CD4-positive, alpha-beta memory T cell (primary cell): ENCODE measurements around the gene TTYH2. TPM values are rescaled to one million over a fixed set of nuclear protein-coding genes. Genes with fewer than 3 reads are reported as not detected.

Experiments used
- CTCF ChIA-PET: fragments of 350-600 bp; sonication (Branson Sonifier 250); formaldehyde crosslinking; loops from one replicate; lab custom pipeline; 2021; ENCODE audit warnings: inconsistent platforms; ENCODE audit not compliant: partially characterized antibody; lab: Charles Lee
- POLR2A ChIA-PET: fragments of 350-600 bp; sonication (Branson Sonifier 250); formaldehyde crosslinking; loops from one replicate; lab custom pipeline; 2021; ENCODE audit not compliant: partially characterized antibody; lab: Charles Lee
- DNase-seq, 5 donors: peaks; one replicate each; pipeline versions ENCODE4 v3.0.0 to v3.0.0-alpha.2; 2020 to 2022; ENCODE audit warnings: mixed read lengths in 1 of 5
- H3K27ac ChIP-seq: one replicate; pipeline ENCODE4 v1.7.0; 2013; ENCODE audit warnings: low read depth, low read length
- H3K27me3 ChIP-seq: 2 replicates; pipeline ENCODE4 v1.7.0; 2013; ENCODE audit warnings: mild to moderate bottlenecking, low read length, moderate library complexity; ENCODE audit not compliant: insufficient read depth
- H3K36me3 ChIP-seq: 2 replicates; pipeline ENCODE4 v1.7.0; 2013; ENCODE audit warnings: mild to moderate bottlenecking, low read length, moderate library complexity; ENCODE audit not compliant: insufficient read depth
- H3K4me1 ChIP-seq: 2 replicates; pipeline ENCODE4 v1.7.0; 2013; ENCODE audit warnings: mild to moderate bottlenecking, low read length, moderate library complexity; ENCODE audit not compliant: insufficient read depth
- H3K4me3 ChIP-seq, 2 donors: one replicate each; pipeline ENCODE4 v1.7.0; 2013; ENCODE audit warnings: low read length in 2 of 2, mild to moderate bottlenecking in 1 of 2
- H3K9me3 ChIP-seq, 2 donors: one replicate each; pipeline ENCODE4 v1.7.0; 2013; ENCODE audit warnings: low read length in 2 of 2, control low read depth in 1 of 2; ENCODE audit not compliant: control insufficient read depth in 1 of 2
- H3K27ac Mint-ChIP-seq, 7 donors: one replicate each; pipeline ENCODE4 v1.8.0; 2020 to 2021; ENCODE audit warnings: mixed read lengths in 7 of 7, mild to moderate bottlenecking in 6 of 7, inconsistent platforms in 3 of 7, moderate library complexity in 3 of 7
- H3K27me3 Mint-ChIP-seq, 2 donors: one replicate each; pipeline ENCODE4 v1.8.0; 2020 to 2021; ENCODE audit warnings: mixed read lengths in 2 of 2
- H3K36me3 Mint-ChIP-seq, 2 donors: one replicate each; pipeline ENCODE4 v1.8.0; 2020 to 2021; ENCODE audit warnings: mixed read lengths in 2 of 2, inconsistent platforms in 1 of 2, mild to moderate bottlenecking in 1 of 2
- H3K4me1 Mint-ChIP-seq, 4 donors: one replicate each; pipeline ENCODE4 v1.8.0; 2020 to 2021; ENCODE audit warnings: mixed read lengths in 4 of 4, mild to moderate bottlenecking in 1 of 4
- H3K4me3 Mint-ChIP-seq, 8 donors: one replicate each; pipeline ENCODE4 v1.8.0; 2020 to 2021; ENCODE audit warnings: mixed read lengths in 8 of 8, mild to moderate bottlenecking in 7 of 8, moderate library complexity in 6 of 8, inconsistent platforms in 3 of 8
- H3K9me3 Mint-ChIP-seq, 8 donors: one replicate each; pipeline ENCODE4 v1.8.0; 2020 to 2021; ENCODE audit warnings: mixed read lengths in 8 of 8, mild to moderate bottlenecking in 5 of 8, inconsistent platforms in 3 of 8, moderate library complexity in 1 of 8
- intact Hi-C: fragments of 100-400 bp; cut with micrococcal nuclease; formaldehyde crosslinking; loops from one replicate; pipeline ENCODE4 v1.15.1; 2023
- polyA plus RNA-seq, 2 donors: library from polyadenylated mRNA; unstranded; fragments of 300-500 nt; fragmentation: Illumina TruSeq; gene quantifications; one replicate each; pipeline ENCODE4 v1.2.3, GENCODE V29; 2021
- total RNA-seq, 2 experiments: library from RNA; stranded (reverse); gene quantifications; one replicate each; pipeline ENCODE4 v1.2.3, GENCODE V29; 2021

TTYH2 gene
- total and polyA plus RNA-seq, 4 experiments from 2014 or later: 7.0 to 42.4 (median 24.2) TPM

DNA sequence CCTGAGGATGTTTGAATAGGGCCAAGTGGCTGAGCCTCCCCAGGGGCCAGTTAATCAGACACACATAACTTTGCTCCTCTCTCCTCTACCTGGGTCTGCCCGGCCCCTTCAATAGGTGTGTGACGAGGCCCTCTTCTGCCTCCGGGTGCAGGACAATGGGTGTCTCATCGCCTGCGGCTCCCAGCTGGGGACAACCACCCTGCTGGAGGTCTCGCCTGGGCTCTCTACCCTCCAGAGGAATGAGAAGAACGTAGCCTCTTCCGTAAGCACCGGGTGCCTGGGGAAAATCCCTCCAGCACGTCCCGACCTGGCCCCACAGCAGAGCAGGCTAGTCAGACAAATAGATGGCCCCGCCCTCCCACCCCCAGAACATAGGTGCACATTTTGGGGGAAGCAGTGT, 96.5 kb downstream of the TTYH2 start:
- DNase-seq: no peak
- ChIA-PET POLR2A (no interaction called here), CTCF (no interaction called here)
- H3K36me3 ChIP-seq: no peaks in the 10 kb centered on the region
- no peaks in the 10 kb centered on the region for H3K9me3 ChIP-seq
- no peak overlapping the region for H3K27ac ChIP-seq
- peaks cover 6 to 9% (median 8%) of the 10 kb centered on the region in 4 donors for H3K4me1 Mint-ChIP-seq
- intact Hi-C loops: no loop called here
- H3K4me3 ChIP-seq: no peak overlapping the region
- H3K36me3 Mint-ChIP-seq: no peaks in the 10 kb centered on the region
- no peaks in the 10 kb centered on the region for H3K27me3 ChIP-seq
- no peak overlapping the region for H3K27ac Mint-ChIP-seq
- peaks cover 0 to 2% of the 10 kb centered on the region in 2 donors for H3K27me3 Mint-ChIP-seq
- peaks cover 7% of the 10 kb centered on the region for H3K4me1 ChIP-seq
- peaks cover 0 to 5% (median 0%) of the 10 kb centered on the region in 8 donors for H3K9me3 Mint-ChIP-seq
- H3K4me3 Mint-ChIP-seq: no peak overlapping the region

Other genes starting within 250 kb of the TTYH2 start
- gene RPL38, start 9.9 kb upstream of the TTYH2 start, total RNA-seq: 1,000 to 10,000 TPM; 2,053 to 2,073 TPM
- 1,000 to 10,000 TPM; 1,662 to 2,198 TPM for gene RPL38, start 9.9 kb upstream of the TTYH2 start, polyA plus RNA-seq
- gene DNAI2, start 60.7 kb downstream of the TTYH2 start, total RNA-seq: 1 to 10 TPM; 6.0 to 8.4 TPM
- gene DNAI2, start 60.7 kb downstream of the TTYH2 start, polyA plus RNA-seq: under 1 TPM in 1 of 2 donors, not detected in 1; 0.28 TPM
- gene KIF19, start 112.7 kb downstream of the TTYH2 start, total RNA-seq: 1 to 10 TPM; 1.5 to 1.7 TPM
- gene KIF19, start 112.7 kb downstream of the TTYH2 start, polyA plus RNA-seq: 1 to 10 TPM; 1.5 to 2.3 TPM
- not detected for gene BTBD17, start 148.3 kb downstream of the TTYH2 start, total RNA-seq
- not detected for gene BTBD17, start 148.3 kb downstream of the TTYH2 start, polyA plus RNA-seq
- gene GPR142, start 153.9 kb downstream of the TTYH2 start, total RNA-seq: not detected
- gene GPR142, start 153.9 kb downstream of the TTYH2 start, polyA plus RNA-seq: not detected
- not detected for gene GPRC5C, start 218.5 kb downstream of the TTYH2 start, total RNA-seq
- not detected for gene GPRC5C, start 218.5 kb downstream of the TTYH2 start, polyA plus RNA-seq